Measurements from ENCODE around the gene CLCNKB. TPM values are rescaled to one million over a fixed set of nuclear protein-coding genes. Genes with fewer than 3 reads are reported as not detected.
"Not testable (repeated sequence)": the region's sequence is repeated elsewhere in the genome, so short reads cannot be mapped to it uniquely, and the experiment has no call there.

Gene CLCNKB
- total RNA-seq, 4 donors from 2014 or later = 0.41 to 1.9 (median 1.2) TPM; not detected in 1

GRCh38 chr1:16028237-16029002 lies 15.2 kb upstream of the CLCNKB start:
- H3K9me3 ChIP-seq = no peaks in the 10 kb centered on the region
- no peaks in the 10 kb centered on the region for H3K27me3 ChIP-seq
- H3K4me3 ChIP-seq = no peak overlapping the region
- no peak for TF ChIP-seq POLR2A (IDR thresholded peaks at IDR 0.05)
- TF ChIP-seq, protein P1, sequence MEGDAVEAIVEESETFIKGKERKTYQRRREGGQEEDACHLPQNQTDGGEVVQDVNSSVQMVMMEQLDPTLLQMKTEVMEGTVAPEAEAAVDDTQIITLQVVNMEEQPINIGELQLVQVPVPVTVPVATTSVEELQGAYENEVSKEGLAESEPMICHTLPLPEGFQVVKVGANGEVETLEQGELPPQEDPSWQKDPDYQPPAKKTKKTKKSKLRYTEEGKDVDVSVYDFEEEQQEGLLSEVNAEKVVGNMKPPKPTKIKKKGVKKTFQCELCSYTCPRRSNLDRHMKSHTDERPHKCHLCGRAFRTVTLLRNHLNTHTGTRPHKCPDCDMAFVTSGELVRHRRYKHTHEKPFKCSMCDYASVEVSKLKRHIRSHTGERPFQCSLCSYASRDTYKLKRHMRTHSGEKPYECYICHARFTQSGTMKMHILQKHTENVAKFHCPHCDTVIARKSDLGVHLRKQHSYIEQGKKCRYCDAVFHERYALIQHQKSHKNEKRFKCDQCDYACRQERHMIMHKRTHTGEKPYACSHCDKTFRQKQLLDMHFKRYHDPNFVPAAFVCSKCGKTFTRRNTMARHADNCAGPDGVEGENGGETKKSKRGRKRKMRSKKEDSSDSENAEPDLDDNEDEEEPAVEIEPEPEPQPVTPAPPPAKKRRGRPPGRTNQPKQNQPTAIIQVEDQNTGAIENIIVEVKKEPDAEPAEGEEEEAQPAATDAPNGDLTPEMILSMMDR (IDR thresholded peaks at IDR 0.05) = no peak
- no peak overlapping the region for H3K27ac ChIP-seq
- intact Hi-C loops (cut with DNase I; ENCODE audit: low total_unique reads) = no loop called here
- H3K4me1 ChIP-seq = peaks cover 5 to 6% of the 10 kb centered on the region in 2 donors
- no peaks in the 10 kb centered on the region for H3K36me3 ChIP-seq
- DNase-seq = no peak

GRCh38 chr1:16029003-16029268 lies 14.6 kb upstream of the CLCNKB start:
- H3K4me1 ChIP-seq; H3K4me3 ChIP-seq; H3K27ac ChIP-seq; H3K36me3 ChIP-seq; H3K9me3 ChIP-seq; intact Hi-C loops (cut with DNase I; ENCODE audit: low total_unique reads); DNase-seq; H3K27me3 ChIP-seq: not testable (repeated sequence)

DNA sequence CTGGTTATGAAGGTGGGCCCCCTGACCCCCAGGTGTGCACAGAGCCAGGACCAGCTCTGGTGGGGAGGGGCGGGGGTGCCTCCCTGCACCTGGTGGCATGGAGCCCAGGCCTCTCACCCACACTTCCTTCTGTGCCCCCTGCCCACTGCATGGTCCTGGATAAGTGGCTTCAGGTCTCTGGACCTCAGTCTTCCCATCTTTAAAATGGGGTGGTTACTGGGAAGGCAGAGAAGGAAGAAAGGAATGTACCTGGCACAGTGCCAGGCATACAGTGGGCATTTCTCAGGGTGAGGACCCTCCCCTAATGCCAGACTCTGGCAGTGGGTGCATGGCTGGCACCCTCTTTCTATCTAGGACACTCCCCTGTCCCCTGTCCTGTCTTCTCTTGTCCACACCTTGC lies 14.3 kb upstream of the CLCNKB start:
- Histone ChIP-seq H3K9me3 (no peaks in the 10 kb centered on the region), H3K4me3 (no peak overlapping the region), H3K4me1 (peaks cover 5 to 6% of the 10 kb centered on the region in 2 donors), H3K27ac (no peak overlapping the region), H3K36me3 (no peaks in the 10 kb centered on the region), H3K27me3 (no peaks in the 10 kb centered on the region)
- TF ChIP-seq, protein P1 (IDR thresholded peaks at IDR 0.05) = no peak
- TF ChIP-seq POLR2A (IDR thresholded peaks at IDR 0.05) = no peak
- intact Hi-C loops (cut with DNase I; ENCODE audit: low total_unique reads) = no loop called here
- DNase-seq = no peak

- H3K36me3 ChIP-seq = no peaks in the 10 kb centered on the region
- H3K4me3 ChIP-seq = no peak overlapping the region
- no peak for DNase-seq
- intact Hi-C loops (cut with DNase I; ENCODE audit: low total_unique reads) = no loop called here
- no peaks in the 10 kb centered on the region for H3K9me3 ChIP-seq
- no peak overlapping the region for H3K27ac ChIP-seq
- H3K4me1 ChIP-seq = peaks cover 5 to 6% of the 10 kb centered on the region in 2 donors
- H3K27me3 ChIP-seq = no peaks in the 10 kb centered on the region
- TF ChIP-seq POLR2A (IDR thresholded peaks at IDR 0.05) = no peak
- TF ChIP-seq, protein P1 (IDR thresholded peaks at IDR 0.05) = no peak
These were observed 12.0 kb upstream of the CLCNKB start for GRCh38 chr1:16031551-16031950.

DNA sequence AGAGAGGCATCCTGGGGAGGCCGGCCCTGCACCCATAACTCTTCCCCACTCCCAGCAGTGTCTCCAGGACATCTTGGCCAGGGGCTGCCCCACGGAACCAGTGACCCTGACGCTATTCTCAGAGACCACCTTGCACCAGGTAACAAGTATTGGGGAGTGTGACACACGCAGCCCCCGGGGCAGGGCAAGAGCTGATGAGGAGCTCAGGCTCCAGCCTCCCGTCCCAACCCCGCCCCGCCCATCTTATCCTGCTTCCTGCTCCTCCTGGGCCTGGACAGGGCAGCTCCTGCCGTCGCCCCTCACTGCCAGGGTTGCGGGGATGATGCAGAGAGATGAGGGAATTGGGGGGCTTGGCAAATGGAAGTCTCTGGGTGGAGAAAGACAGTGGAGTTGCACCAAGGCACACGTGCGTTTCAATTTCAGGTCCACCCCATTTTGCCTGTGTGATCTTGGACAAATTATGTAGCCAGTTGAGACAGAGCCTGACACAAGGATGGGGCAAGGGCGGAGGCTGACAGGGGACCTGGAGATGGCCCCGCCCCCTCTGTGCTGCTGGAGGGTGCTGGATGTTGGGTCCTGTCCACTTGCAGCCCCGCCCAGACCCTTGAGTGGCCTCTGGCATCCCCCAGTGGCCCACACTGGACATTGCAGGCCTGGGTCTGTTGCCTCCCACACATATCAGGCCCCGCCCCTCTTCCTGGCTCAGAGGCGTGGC lies 11.0 kb upstream of the CLCNKB start:
- intact Hi-C loops (cut with DNase I; ENCODE audit: low total_unique reads) = no loop called here
- peak; percentile 88 for DNase-seq
- H3K9me3 ChIP-seq = no peaks in the 10 kb centered on the region

More for the DNA sequence above, 11.0 kb upstream of the CLCNKB start:
- TF ChIP-seq, protein P1 (IDR thresholded peaks at IDR 0.05) = peak; percentile 93 to 99 (median 98)
- TF ChIP-seq POLR2A (IDR thresholded peaks at IDR 0.05) = peak in 1 of 2 donors; percentile 8
- Histone ChIP-seq H3K4me3 (no peak overlapping the region), H3K27ac (no peak overlapping the region), H3K4me1 (no peaks in the 10 kb centered on the region), H3K27me3 (no peaks in the 10 kb centered on the region), H3K36me3 (no peaks in the 10 kb centered on the region)
